ENCODE data around the gene ZNF296. TPM values are rescaled to one million over a fixed set of nuclear protein-coding genes. Genes with fewer than 3 reads are reported as not detected.
A peak's percentile ranks its signal among the peaks of the same experiment; 100 is the strongest.

Gene ZNF296
- total RNA-seq, 1 experiment from 2014 or later, result 13.8 TPM

DNA sequence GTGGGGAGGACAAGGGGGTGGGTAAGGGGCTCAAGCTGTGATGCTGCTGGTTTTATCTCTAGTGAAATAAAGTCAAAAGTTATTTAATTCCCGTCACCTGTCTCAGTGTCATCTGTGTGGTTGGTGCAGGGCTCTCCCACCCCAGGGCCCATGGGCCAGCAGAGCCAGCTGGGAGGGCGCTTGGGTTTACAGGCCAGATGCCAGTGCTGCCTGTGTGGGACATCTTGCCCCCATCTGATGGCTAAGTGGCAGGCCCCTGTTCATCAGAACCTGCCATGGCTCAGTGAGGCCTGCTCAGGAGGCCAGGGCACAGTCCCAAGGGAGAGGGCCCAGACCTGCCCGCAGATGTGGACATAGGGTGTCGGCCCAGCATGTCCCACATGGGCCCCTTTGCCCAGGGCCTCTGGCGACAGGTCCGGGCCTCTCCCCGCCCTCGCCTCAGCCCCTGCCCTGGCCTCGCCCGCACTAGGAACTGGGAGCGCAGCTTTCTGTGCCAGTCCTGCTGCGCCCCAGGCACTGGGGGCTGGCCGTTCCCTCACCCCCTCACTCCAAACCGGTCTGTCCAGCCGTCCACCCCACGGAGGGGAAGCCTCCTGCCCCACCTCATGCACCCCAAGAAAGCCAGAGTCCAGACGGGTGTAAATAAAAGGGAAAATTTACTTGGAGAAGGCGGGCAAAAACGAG lies 5.3 kb downstream of the ZNF296 start:
- no peak for ATAC-seq
- no peaks in the 10 kb centered on the region for H3K9me3 Mint-ChIP-seq
- ChIA-PET CTCF (interaction anchor here (1.0 to 2.6 kb wide), 2 partner anchors 12 to 82 kb away, joined by 3 to 26 read pairs; no protein-coding TSS in a partner anchor), POLR2A (no interaction called here)
- H3K36me3 Mint-ChIP-seq, result peaks cover 18% of the 10 kb centered on the region; the same call in 1 of the 2 replicates
- no peak for DNase-seq (ENCODE audit: low spot score)
- H3K27me3 Mint-ChIP-seq (ENCODE audit: low read depth), result no peaks in the 10 kb centered on the region
- TF ChIP-seq NR1H2 (CRISPR knock-in tag; IDR thresholded peaks at IDR 0.05) (no peak), KAT7 (CRISPR knock-in tag; IDR thresholded peaks at IDR 0.05; ENCODE audit: borderline replicate concordance) (no peak), CBFB (CRISPR knock-in tag; IDR thresholded peaks at IDR 0.05; ENCODE audit: low read depth) (no peak), TP53 (CRISPR knock-in tag; IDR thresholded peaks at IDR 0.05) (no peak), RELA (CRISPR knock-in tag; IDR thresholded peaks at IDR 0.05; ENCODE audit: borderline replicate concordance) (no peak)
- TF ChIP-seq, protein P1, sequence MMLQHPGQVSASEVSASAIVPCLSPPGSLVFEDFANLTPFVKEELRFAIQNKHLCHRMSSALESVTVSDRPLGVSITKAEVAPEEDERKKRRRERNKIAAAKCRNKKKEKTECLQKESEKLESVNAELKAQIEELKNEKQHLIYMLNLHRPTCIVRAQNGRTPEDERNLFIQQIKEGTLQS (CRISPR knock-in tag; conservative IDR thresholded peaks at IDR 0.05), result no peak
- H3K4me3 Mint-ChIP-seq, result no peak overlapping the region
- no peak overlapping the region for H3K27ac Mint-ChIP-seq
- peaks cover 9% of the 10 kb centered on the region for H3K4me1 Mint-ChIP-seq

DNA sequence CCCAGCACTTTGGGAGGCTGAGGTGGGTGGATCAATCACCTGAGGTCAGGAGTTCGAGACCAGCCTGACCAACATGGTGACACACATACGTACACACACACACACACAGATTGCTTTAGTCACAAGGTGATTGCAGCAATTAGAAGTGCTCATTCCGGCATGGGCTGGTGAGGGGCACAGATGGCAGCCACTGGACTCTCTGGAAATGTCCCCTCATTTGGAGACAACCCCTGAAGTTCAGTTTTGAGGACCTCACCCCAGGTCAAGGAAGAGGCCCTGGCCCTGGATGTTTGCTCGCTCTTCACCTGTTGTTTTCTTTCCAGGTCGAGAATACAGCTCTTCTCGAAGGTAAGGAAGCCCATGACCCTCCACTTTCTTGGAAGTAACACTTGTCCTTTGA lies 6.1 kb downstream of the ZNF296 start:
- peaks cover 9% of the 10 kb centered on the region for H3K4me1 Mint-ChIP-seq
- H3K36me3 Mint-ChIP-seq, result peaks cover 21% of the 10 kb centered on the region; the same call in 1 of the 2 replicates
- DNase-seq (ENCODE audit: low spot score) (no peak), ATAC-seq (no peak)
- no peak overlapping the region for H3K4me3 Mint-ChIP-seq
- no peaks in the 10 kb centered on the region for H3K9me3 Mint-ChIP-seq
- CTCF ChIA-PET, result no interaction called here
- POLR2A ChIA-PET, result no interaction called here
- peak overlapping the region; percentile 45; the same call in 1 of the 2 replicates for H3K27ac Mint-ChIP-seq
- TF ChIP-seq, protein P2, sequence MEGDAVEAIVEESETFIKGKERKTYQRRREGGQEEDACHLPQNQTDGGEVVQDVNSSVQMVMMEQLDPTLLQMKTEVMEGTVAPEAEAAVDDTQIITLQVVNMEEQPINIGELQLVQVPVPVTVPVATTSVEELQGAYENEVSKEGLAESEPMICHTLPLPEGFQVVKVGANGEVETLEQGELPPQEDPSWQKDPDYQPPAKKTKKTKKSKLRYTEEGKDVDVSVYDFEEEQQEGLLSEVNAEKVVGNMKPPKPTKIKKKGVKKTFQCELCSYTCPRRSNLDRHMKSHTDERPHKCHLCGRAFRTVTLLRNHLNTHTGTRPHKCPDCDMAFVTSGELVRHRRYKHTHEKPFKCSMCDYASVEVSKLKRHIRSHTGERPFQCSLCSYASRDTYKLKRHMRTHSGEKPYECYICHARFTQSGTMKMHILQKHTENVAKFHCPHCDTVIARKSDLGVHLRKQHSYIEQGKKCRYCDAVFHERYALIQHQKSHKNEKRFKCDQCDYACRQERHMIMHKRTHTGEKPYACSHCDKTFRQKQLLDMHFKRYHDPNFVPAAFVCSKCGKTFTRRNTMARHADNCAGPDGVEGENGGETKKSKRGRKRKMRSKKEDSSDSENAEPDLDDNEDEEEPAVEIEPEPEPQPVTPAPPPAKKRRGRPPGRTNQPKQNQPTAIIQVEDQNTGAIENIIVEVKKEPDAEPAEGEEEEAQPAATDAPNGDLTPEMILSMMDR (IDR thresholded peaks at IDR 0.05), result no peak
- TF ChIP-seq MXD4 (CRISPR knock-in tag; IDR thresholded peaks at IDR 0.05; ENCODE audit: borderline replicate concordance) (no peak), JUN (CRISPR knock-in tag; IDR thresholded peaks at IDR 0.05) (no peak), KAT7 (CRISPR knock-in tag; IDR thresholded peaks at IDR 0.05; ENCODE audit: borderline replicate concordance) (no peak), NFYB (CRISPR knock-in tag; conservative IDR thresholded peaks at IDR 0.05; ENCODE audit: low read depth) (no peak), ZNF138 (CRISPR knock-in tag; conservative IDR thresholded peaks at IDR 0.05) (no peak), SOX15 (CRISPR knock-in tag; IDR thresholded peaks at IDR 0.05) (no peak), MYBL2 (CRISPR knock-in tag; IDR thresholded peaks at IDR 0.05) (no peak), NR1H2 (CRISPR knock-in tag; IDR thresholded peaks at IDR 0.05) (no peak), CREB1 (CRISPR knock-in tag; IDR thresholded peaks at IDR 0.05) (no peak)
- TF ChIP-seq, protein P3, sequence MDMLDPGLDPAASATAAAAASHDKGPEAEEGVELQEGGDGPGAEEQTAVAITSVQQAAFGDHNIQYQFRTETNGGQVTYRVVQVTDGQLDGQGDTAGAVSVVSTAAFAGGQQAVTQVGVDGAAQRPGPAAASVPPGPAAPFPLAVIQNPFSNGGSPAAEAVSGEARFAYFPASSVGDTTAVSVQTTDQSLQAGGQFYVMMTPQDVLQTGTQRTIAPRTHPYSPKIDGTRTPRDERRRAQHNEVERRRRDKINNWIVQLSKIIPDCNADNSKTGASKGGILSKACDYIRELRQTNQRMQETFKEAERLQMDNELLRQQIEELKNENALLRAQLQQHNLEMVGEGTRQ (CRISPR knock-in tag; IDR thresholded peaks at IDR 0.05), result no peak
- TF ChIP-seq, protein P4, sequence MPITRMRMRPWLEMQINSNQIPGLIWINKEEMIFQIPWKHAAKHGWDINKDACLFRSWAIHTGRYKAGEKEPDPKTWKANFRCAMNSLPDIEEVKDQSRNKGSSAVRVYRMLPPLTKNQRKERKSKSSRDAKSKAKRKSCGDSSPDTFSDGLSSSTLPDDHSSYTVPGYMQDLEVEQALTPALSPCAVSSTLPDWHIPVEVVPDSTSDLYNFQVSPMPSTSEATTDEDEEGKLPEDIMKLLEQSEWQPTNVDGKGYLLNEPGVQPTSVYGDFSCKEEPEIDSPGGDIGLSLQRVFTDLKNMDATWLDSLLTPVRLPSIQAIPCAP (CRISPR knock-in tag; IDR thresholded peaks at IDR 0.05), result no peak
- TF ChIP-seq, protein P5, sequence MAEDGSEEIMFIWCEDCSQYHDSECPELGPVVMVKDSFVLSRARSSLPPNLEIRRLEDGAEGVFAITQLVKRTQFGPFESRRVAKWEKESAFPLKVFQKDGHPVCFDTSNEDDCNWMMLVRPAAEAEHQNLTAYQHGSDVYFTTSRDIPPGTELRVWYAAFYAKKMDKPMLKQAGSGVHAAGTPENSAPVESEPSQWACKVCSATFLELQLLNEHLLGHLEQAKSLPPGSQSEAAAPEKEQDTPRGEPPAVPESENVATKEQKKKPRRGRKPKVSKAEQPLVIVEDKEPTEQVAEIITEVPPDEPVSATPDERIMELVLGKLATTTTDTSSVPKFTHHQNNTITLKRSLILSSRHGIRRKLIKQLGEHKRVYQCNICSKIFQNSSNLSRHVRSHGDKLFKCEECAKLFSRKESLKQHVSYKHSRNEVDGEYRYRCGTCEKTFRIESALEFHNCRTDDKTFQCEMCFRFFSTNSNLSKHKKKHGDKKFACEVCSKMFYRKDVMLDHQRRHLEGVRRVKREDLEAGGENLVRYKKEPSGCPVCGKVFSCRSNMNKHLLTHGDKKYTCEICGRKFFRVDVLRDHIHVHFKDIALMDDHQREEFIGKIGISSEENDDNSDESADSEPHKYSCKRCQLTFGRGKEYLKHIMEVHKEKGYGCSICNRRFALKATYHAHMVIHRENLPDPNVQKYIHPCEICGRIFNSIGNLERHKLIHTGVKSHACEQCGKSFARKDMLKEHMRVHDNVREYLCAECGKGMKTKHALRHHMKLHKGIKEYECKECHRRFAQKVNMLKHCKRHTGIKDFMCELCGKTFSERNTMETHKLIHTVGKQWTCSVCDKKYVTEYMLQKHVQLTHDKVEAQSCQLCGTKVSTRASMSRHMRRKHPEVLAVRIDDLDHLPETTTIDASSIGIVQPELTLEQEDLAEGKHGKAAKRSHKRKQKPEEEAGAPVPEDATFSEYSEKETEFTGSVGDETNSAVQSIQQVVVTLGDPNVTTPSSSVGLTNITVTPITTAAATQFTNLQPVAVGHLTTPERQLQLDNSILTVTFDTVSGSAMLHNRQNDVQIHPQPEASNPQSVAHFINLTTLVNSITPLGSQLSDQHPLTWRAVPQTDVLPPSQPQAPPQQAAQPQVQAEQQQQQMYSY (CRISPR knock-in tag; IDR thresholded peaks at IDR 0.05), result no peak
- H3K27me3 Mint-ChIP-seq (ENCODE audit: low read depth), result no peaks in the 10 kb centered on the region
